CD8-positive, alpha-beta memory T cell (primary cell): Measurements from ENCODE around the gene HRH1. TPM values are rescaled to one million over a fixed set of nuclear protein-coding genes. Genes with fewer than 3 reads are reported as not detected.
"Not testable (repeated sequence)": the region's sequence is repeated elsewhere in the genome, so short reads cannot be mapped to it uniquely, and the experiment has no call there.

ENCODE experiments used
- CTCF ChIA-PET: fragments of 350-600 bp; sonication (Branson Sonifier 250); formaldehyde crosslinking; loops from one replicate; lab custom pipeline; 2021; ENCODE audit warnings: antibody characterized with exemption; lab: Charles Lee
- POLR2A ChIA-PET: fragments of 350-600 bp; sonication (Branson Sonifier 250); formaldehyde crosslinking; loops from one replicate; lab custom pipeline; 2021; ENCODE audit warnings: antibody characterized with exemption; lab: Charles Lee
- DNase-seq, 5 donors: peaks; one replicate each; pipeline versions ENCODE4 v3.0.0 to v3.0.0-alpha.2; 2020 to 2022; ENCODE audit warnings: mixed read lengths in 1 of 5
- H3K27ac ChIP-seq: one replicate; pipeline ENCODE4 v1.7.0; 2013; ENCODE audit warnings: low read depth, mild to moderate bottlenecking, low read length, moderate library complexity
- H3K27me3 ChIP-seq: 2 replicates; pipeline ENCODE4 v1.7.0; 2013; ENCODE audit warnings: low read length, mild to moderate bottlenecking; ENCODE audit not compliant: insufficient read depth, poor library complexity, severe bottlenecking
- H3K36me3 ChIP-seq: 2 replicates; pipeline ENCODE4 v1.7.0; 2013; ENCODE audit warnings: mild to moderate bottlenecking, low read length, moderate library complexity; ENCODE audit not compliant: insufficient read depth
- H3K4me1 ChIP-seq: 2 replicates; pipeline ENCODE4 v1.7.0; 2013; ENCODE audit warnings: mild to moderate bottlenecking, low read length, moderate library complexity; ENCODE audit not compliant: insufficient read depth
- H3K4me3 ChIP-seq: 2 replicates; pipeline ENCODE4 v1.7.0; 2013; ENCODE audit warnings: mild to moderate bottlenecking, low read length
- H3K9me3 ChIP-seq: 2 replicates; pipeline ENCODE4 v1.7.0; 2013; ENCODE audit warnings: mild to moderate bottlenecking, low read length
- H3K27ac Mint-ChIP-seq, 8 donors: one replicate each; pipeline ENCODE4 v1.8.0; 2020 to 2021; ENCODE audit warnings: mixed read lengths in 8 of 8, mild to moderate bottlenecking in 6 of 8, inconsistent platforms in 3 of 8, moderate library complexity in 3 of 8
- H3K27me3 Mint-ChIP-seq, 2 donors: one replicate each; pipeline ENCODE4 v1.8.0; 2020 to 2021; ENCODE audit warnings: mixed read lengths in 2 of 2, mild to moderate bottlenecking in 1 of 2, moderate library complexity in 1 of 2
- H3K36me3 Mint-ChIP-seq, 3 donors: one replicate each; pipeline ENCODE4 v1.8.0; 2020 to 2021; ENCODE audit warnings: mixed read lengths in 3 of 3, inconsistent platforms in 1 of 3, mild to moderate bottlenecking in 1 of 3
- H3K4me1 Mint-ChIP-seq, 3 donors: one replicate each; pipeline ENCODE4 v1.8.0; 2020 to 2021; ENCODE audit warnings: mixed read lengths in 3 of 3, inconsistent platforms in 1 of 3, mild to moderate bottlenecking in 1 of 3
- H3K4me3 Mint-ChIP-seq, 7 donors: one replicate each; pipeline ENCODE4 v1.8.0; 2020 to 2021; ENCODE audit warnings: mixed read lengths in 7 of 7, mild to moderate bottlenecking in 6 of 7, moderate library complexity in 4 of 7, inconsistent platforms in 2 of 7
- H3K9me3 Mint-ChIP-seq, 5 donors: one replicate each; pipeline ENCODE4 v1.8.0; 2020 to 2022; ENCODE audit warnings: mixed read lengths in 5 of 5, mild to moderate bottlenecking in 3 of 5, moderate library complexity in 2 of 5, inconsistent platforms in 1 of 5
- polyA plus RNA-seq: library from polyadenylated mRNA; unstranded; fragments of 300-500 nt; fragmentation: Illumina TruSeq; gene quantifications from one replicate; pipeline ENCODE4 v1.2.3, GENCODE V29; 2021
- total RNA-seq, 2 experiments: library from RNA; stranded (reverse); gene quantifications; one replicate each; pipeline ENCODE4 v1.2.3, GENCODE V29; 2021

HRH1 gene
- total RNA-seq, result under 1 TPM; 0.42 to 0.53 TPM
- not detected for polyA plus RNA-seq

- CTCF ChIA-PET, result no interaction called here
- no peaks in the 10 kb centered on the region for H3K36me3 ChIP-seq
- Mint-ChIP-seq H3K36me3 (no peaks in the 10 kb centered on the region), H3K27ac (peak within 1 kb of the TSS in 1 of 8 donors; percentile 9), H3K9me3 (no peaks in the 10 kb centered on the region), H3K4me3 (peak within 1 kb of the TSS in 2 of 7 donors; percentile 9 to 18), H3K4me1 (peaks cover 0 to 14% (median 3%) of the 10 kb centered on the region in 3 donors), H3K27me3 (peaks cover 41 to 79% of the 10 kb centered on the region in 2 donors)
- H3K4me3 ChIP-seq, result no peak within 1 kb of the TSS
- no peaks in the 10 kb centered on the region for H3K9me3 ChIP-seq
- no peak within 1 kb of the TSS for H3K27ac ChIP-seq
- H3K4me1 ChIP-seq, result no peaks in the 10 kb centered on the region
- H3K27me3 ChIP-seq, result no peaks in the 10 kb centered on the region
- POLR2A ChIA-PET, result no interaction called here
- no peak for DNase-seq
Measured at GRCh38 chr3:11154036-11154952, at the start of gene HRH1. Gene HRH1, plus strand, starts transcription at chr3:11154493. Its CDS starts 104,545 bp downstream, at chr3:11259038.

DNA sequence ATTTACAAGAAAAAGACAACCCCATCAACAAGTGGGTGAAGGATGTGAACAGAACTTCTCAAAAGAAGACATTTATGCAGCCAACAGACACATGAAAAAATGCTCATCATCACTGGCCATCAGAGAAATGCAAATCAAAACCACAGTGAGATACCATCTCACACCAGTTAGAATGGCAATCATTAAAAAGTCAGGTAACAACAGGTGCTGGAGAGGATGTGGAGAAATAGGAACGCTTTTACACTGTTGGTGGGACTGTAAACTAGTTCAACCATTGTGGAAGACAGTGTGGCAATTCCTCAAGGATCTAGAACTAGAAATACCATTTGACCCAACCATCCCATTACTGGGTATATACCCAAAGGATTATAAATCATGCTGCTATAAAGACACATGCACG, 41.0 kb upstream of the HRH1 start:
- Mint-ChIP-seq H3K27me3 (peaks cover 21 to 38% of the 10 kb centered on the region in 2 donors), H3K9me3 (peaks cover 12 to 24% (median 19%) of the 10 kb centered on the region in 5 donors)
- H3K36me3 ChIP-seq, CTCF ChIA-PET, H3K36me3 Mint-ChIP-seq, H3K27ac ChIP-seq, H3K9me3 ChIP-seq, DNase-seq, H3K4me1 Mint-ChIP-seq, POLR2A ChIA-PET, H3K27me3 ChIP-seq, H3K4me3 ChIP-seq, H3K4me1 ChIP-seq, H3K4me3 Mint-ChIP-seq, H3K27ac Mint-ChIP-seq: not testable (repeated sequence)

DNA sequence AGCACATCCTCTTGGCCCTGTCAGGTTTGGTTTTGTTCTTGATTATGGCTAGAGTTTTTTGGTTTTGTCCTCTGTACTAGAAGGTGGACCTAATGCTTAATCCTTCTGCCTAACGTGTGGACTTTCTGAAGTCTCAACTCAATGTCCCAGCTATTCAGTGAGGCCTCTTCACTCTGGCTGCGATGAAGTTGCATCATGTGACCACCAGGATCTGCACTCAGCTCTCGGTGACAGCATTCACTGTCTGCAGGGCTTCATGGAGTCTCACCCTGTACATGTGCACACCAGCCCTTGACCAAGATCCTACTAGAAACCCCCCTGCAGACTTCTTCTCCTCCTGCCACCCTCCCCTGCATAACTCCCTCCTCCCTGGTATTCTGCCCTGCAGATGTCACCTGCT, 38.7 kb upstream of the HRH1 start:
- Histone ChIP-seq H3K9me3 (no peaks in the 10 kb centered on the region), H3K36me3 (no peaks in the 10 kb centered on the region), H3K4me1 (no peaks in the 10 kb centered on the region), H3K27ac (no peak overlapping the region), H3K4me3 (no peak overlapping the region), H3K27me3 (no peaks in the 10 kb centered on the region)
- peaks cover 12 to 24% (median 19%) of the 10 kb centered on the region in 5 donors for H3K9me3 Mint-ChIP-seq
- ChIA-PET CTCF (no interaction called here), POLR2A (no interaction called here)
- H3K4me1 Mint-ChIP-seq, result no peaks in the 10 kb centered on the region
- H3K27me3 Mint-ChIP-seq, result peaks cover 21 to 43% of the 10 kb centered on the region in 2 donors
- H3K4me3 Mint-ChIP-seq, result no peak overlapping the region
- H3K36me3 Mint-ChIP-seq, result no peaks in the 10 kb centered on the region
- H3K27ac Mint-ChIP-seq, result no peak overlapping the region
- DNase-seq, result no peak

DNA sequence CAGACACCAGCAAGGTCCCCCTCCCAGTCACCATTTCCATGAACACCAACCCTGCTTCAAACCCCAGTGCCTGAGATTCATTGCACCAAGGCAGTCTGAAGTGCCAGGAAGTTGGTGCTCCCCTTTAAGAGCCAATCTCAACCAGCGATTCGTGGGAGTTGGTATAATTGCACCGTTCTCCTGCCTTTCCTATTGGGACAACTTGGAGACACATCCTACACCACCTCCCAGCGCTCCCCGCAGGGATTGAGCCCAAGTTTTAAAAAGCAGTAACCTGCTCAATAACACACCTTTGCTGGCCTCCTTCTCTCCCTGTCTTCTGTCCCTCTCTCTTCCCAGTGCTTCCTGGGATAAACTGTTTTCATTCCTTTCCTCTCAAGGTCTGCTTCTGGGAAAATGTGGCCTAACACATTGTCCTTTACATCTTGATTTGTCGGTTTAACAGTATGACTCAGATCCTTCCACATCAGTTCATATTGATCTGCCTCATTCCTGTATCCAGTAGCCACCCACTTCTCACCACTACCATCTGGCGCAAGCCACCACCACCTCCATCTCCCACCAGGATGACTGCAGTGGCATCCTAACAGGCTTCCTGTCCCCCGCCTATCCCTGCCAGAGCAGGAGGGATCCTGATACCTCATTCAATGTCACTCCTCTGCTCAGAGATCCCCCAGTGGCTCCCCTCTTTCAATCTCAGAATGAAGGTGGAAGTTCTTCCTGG, 37.8 kb upstream of the HRH1 start:
- no peak for DNase-seq
- H3K9me3 Mint-ChIP-seq, result peaks cover 12 to 24% (median 19%) of the 10 kb centered on the region in 5 donors
- no peaks in the 10 kb centered on the region for H3K4me1 Mint-ChIP-seq
- CTCF ChIA-PET, result no interaction called here
- no peak overlapping the region for H3K4me3 Mint-ChIP-seq
- Histone ChIP-seq H3K36me3 (no peaks in the 10 kb centered on the region), H3K9me3 (no peaks in the 10 kb centered on the region), H3K4me3 (no peak overlapping the region), H3K4me1 (no peaks in the 10 kb centered on the region), H3K27me3 (no peaks in the 10 kb centered on the region), H3K27ac (no peak overlapping the region)
- POLR2A ChIA-PET, result no interaction called here
- peaks cover 22 to 43% of the 10 kb centered on the region in 2 donors for H3K27me3 Mint-ChIP-seq
- H3K27ac Mint-ChIP-seq, result peak overlapping the region in 1 of 8 donors; percentile 29
- H3K36me3 Mint-ChIP-seq, result no peaks in the 10 kb centered on the region

- Histone ChIP-seq H3K4me3 (no peak overlapping the region), H3K4me1 (no peaks in the 10 kb centered on the region), H3K27ac (no peak overlapping the region), H3K36me3 (no peaks in the 10 kb centered on the region), H3K9me3 (no peaks in the 10 kb centered on the region), H3K27me3 (no peaks in the 10 kb centered on the region)
- H3K36me3 Mint-ChIP-seq, result no peaks in the 10 kb centered on the region
- no peak overlapping the region for H3K27ac Mint-ChIP-seq
- ChIA-PET POLR2A (no interaction called here), CTCF (no interaction called here)
- no peaks in the 10 kb centered on the region for H3K4me1 Mint-ChIP-seq
- DNase-seq, result no peak
- H3K27me3 Mint-ChIP-seq, result peaks cover 17 to 38% of the 10 kb centered on the region in 2 donors
- no peak overlapping the region for H3K4me3 Mint-ChIP-seq
- H3K9me3 Mint-ChIP-seq, result peaks cover 12 to 21% (median 19%) of the 10 kb centered on the region in 5 donors
Measured at GRCh38 chr3:11117591-11117990, 36.7 kb upstream of the HRH1 start.

DNA sequence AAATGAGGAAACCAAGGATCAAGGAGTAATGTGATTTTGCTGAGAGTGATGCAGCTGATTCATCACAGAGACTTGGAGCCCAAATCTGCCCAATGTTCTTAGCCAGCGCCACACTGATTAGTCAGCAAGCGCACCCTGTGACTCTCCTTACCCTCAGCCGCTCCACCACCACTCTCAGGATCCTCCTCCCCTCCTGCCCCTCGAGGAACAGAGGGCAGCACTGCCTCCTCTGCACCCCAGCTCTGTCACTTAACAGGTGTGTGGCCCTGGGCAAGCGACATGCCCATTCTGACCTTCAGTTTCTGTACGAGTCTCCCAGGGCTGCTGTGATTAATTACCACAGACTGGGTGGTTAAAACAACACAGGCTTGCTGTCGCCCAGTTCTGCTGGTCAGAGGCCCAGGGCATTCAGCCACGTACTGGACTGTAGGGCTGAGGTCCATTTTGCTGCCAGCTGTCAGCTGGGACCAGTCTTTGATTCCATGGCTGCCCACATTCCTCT, 36.1 kb upstream of the HRH1 start:
- H3K4me1 ChIP-seq, result no peaks in the 10 kb centered on the region
- H3K4me3 Mint-ChIP-seq, result no peak overlapping the region
- peaks cover 16 to 37% of the 10 kb centered on the region in 2 donors for H3K27me3 Mint-ChIP-seq
- H3K4me3 ChIP-seq, result no peak overlapping the region
- no peak for DNase-seq
- no peak overlapping the region for H3K27ac ChIP-seq
- no peaks in the 10 kb centered on the region for H3K36me3 ChIP-seq
- ChIA-PET CTCF (no interaction called here), POLR2A (no interaction called here)
- no peak overlapping the region for H3K27ac Mint-ChIP-seq
- H3K9me3 ChIP-seq, result no peaks in the 10 kb centered on the region
- no peaks in the 10 kb centered on the region for H3K36me3 Mint-ChIP-seq
- H3K9me3 Mint-ChIP-seq, result peaks cover 12 to 20% (median 14%) of the 10 kb centered on the region in 5 donors
- H3K27me3 ChIP-seq, result no peaks in the 10 kb centered on the region
- H3K4me1 Mint-ChIP-seq, result no peaks in the 10 kb centered on the region

- H3K9me3 ChIP-seq, result no peaks in the 10 kb centered on the region
- ChIA-PET CTCF (interaction anchor here (1.1 kb wide), 1 partner anchor 12 kb away, joined by 3 read pairs; no protein-coding TSS in a partner anchor), POLR2A (no interaction called here)
- Mint-ChIP-seq H3K36me3 (no peaks in the 10 kb centered on the region), H3K4me1 (no peaks in the 10 kb centered on the region), H3K4me3 (no peak overlapping the region), H3K27me3 (peaks cover 14 to 43% of the 10 kb centered on the region in 2 donors), H3K9me3 (peaks cover 2 to 15% (median 5%) of the 10 kb centered on the region in 5 donors), H3K27ac (no peak overlapping the region)
- H3K4me1 ChIP-seq, result no peaks in the 10 kb centered on the region
- no peak for DNase-seq
- no peak overlapping the region for H3K27ac ChIP-seq
- no peaks in the 10 kb centered on the region for H3K27me3 ChIP-seq
- H3K36me3 ChIP-seq, result no peaks in the 10 kb centered on the region
- no peak overlapping the region for H3K4me3 ChIP-seq
Measured at GRCh38 chr3:11120091-11120805, 34.0 kb upstream of the HRH1 start.
